H1 (cell line): Measurements from ENCODE around the gene ZNRF3.

Source experiments
- ATF2 ChIP-seq: IDR thresholded peaks from 2 replicates; pipeline ENCODE4 v1.6.1; 2012; ENCODE audit warnings: low read length, inconsistent platforms
- CTCF ChIP-seq, 3 experiments: IDR thresholded peaks; 1 replicate in 2 of 3; 2 replicates in 1 of 3; pipeline versions ENCODE4 v1.5.1 to v1.6.1; 2011; ENCODE audit warnings: low read length in 3 of 3, mild to moderate bottlenecking in 3 of 3, inconsistent platforms in 2 of 3, low read depth in 1 of 3, moderate library complexity in 1 of 3; ENCODE audit not compliant: insufficient read depth in 1 of 3; ENCODE audit errors: control extremely low read depth in 1 of 3
- EGR1 ChIP-seq: IDR thresholded peaks from 2 replicates; pipeline ENCODE4 v1.6.1; 2011; ENCODE audit warnings: low read depth, low read length, borderline replicate concordance
- EZH2 ChIP-seq: fragments of 200-600 bp; sonication (generic); IDR thresholded peaks from 2 replicates; pipeline ENCODE4 v1.7.1; 2012; ENCODE audit warnings: low read depth, mild to moderate bottlenecking, moderate library complexity, low read length, inconsistent platforms; ENCODE audit not compliant: severe bottlenecking
- FOSL1 ChIP-seq: IDR thresholded peaks from 2 replicates; pipeline ENCODE4 v1.6.1; 2011; ENCODE audit warnings: mild to moderate bottlenecking, low read depth, low read length, moderate library complexity; ENCODE audit not compliant: insufficient read depth
- GTF2F1 ChIP-seq: IDR thresholded peaks from 2 replicates; pipeline ENCODE4 v1.6.1; 2012; ENCODE audit warnings: low read depth, low read length, improper control_type of control experiment, borderline replicate concordance
- HDAC6 ChIP-seq: IDR thresholded peaks from one replicate; pipeline ENCODE4 v1.7.1; 2012; ENCODE audit warnings: low read depth, mild to moderate bottlenecking, inconsistent platforms, low read length, moderate library complexity
- KDM4A ChIP-seq: IDR thresholded peaks from one replicate; pipeline ENCODE4 v1.7.1; 2012; ENCODE audit warnings: low read depth, mild to moderate bottlenecking, moderate library complexity, low read length, inconsistent platforms; ENCODE audit not compliant: severe bottlenecking
- NANOG ChIP-seq: IDR thresholded peaks from 2 replicates; pipeline ENCODE4 v1.6.1; 2011; ENCODE audit warnings: low read length, low read depth, mild to moderate bottlenecking, inconsistent platforms; ENCODE audit not compliant: insufficient read depth, poor library complexity, severe bottlenecking
- NRF1 ChIP-seq: IDR thresholded peaks from 2 replicates; pipeline ENCODE4 v1.6.1; 2011; ENCODE audit warnings: mild to moderate bottlenecking, low read depth, low read length, improper control_type of control experiment
- POLR2A ChIP-seq, 2 experiments: IDR thresholded peaks; 1 replicate in 1 of 2; 2 replicates in 1 of 2; pipeline ENCODE4 v1.6.1; 2011; ENCODE audit warnings: low read depth in 2 of 2, low read length in 2 of 2, mild to moderate bottlenecking in 2 of 2; ENCODE audit errors: control extremely low read depth in 1 of 2
- SP1 ChIP-seq: IDR thresholded peaks from 2 replicates; pipeline ENCODE4 v1.6.1; 2011; ENCODE audit warnings: low read depth, low read length
- SP4 ChIP-seq: IDR thresholded peaks from 2 replicates; pipeline ENCODE4 v1.6.1; 2012; ENCODE audit warnings: low read length, inconsistent platforms
- SUZ12 ChIP-seq: fragments of 200-600 bp; sonication (generic); IDR thresholded peaks from 2 replicates; pipeline ENCODE4 v1.6.1; 2012; ENCODE audit warnings: mild to moderate bottlenecking, inconsistent platforms, low read length, moderate library complexity, mixed read lengths

- TF ChIP-seq CTCF (IDR thresholded peaks at IDR 0.05; ENCODE audit: control extremely low read depth in 1 of 3, insufficient read depth in 1 of 3, low read depth in 1 of 3, low read length in 3 of 3) (no peak), ATF2 (no peak), POLR2A (IDR thresholded peaks at IDR 0.05; ENCODE audit: control extremely low read depth in 1 of 2, low read depth in 2 of 2, low read length in 2 of 2) (no peak), EGR1 (no peak), NRF1 (no peak), KDM4A (no peak), EZH2 (no peak), NANOG (no peak), SP1 (no peak), SUZ12 (no peak), FOSL1 (no peak), HDAC6 (no peak), SP4 (no peak), GTF2F1 (no peak)
These were observed 39.3 kb downstream of the ZNRF3 start for GRCh38 chr22:28922540-28923244.
